Activated T-helper 1 cell treated with anti-CD3 and anti-CD28 coated beads, Interleukin-12 subunit alpha, Interleukin-12 subunit beta, Interleukin-2, Interleukin-4 antibody, amounts not matched to agents 30 ng/mL and 10 ng/mL and 1 ng/mL, durations not matched to agents 14 hours and 24 hours and 36 hours (primary cell): ENCODE results near the gene C1QL4. TPM values are rescaled to one million over a fixed set of nuclear protein-coding genes. Genes with fewer than 3 reads are reported as not detected.

Source experiments
- DNase-seq: peaks from one replicate; pipeline ENCODE4 v3.0.0; 2021; ENCODE audit warnings: low spot score
- H3K27ac Mint-ChIP-seq: one replicate; pipeline ENCODE4 v1.8.0; 2021; ENCODE audit warnings: mild to moderate bottlenecking, mixed read lengths
- H3K27me3 Mint-ChIP-seq: one replicate; pipeline ENCODE4 v1.8.0; 2022; ENCODE audit warnings: mild to moderate bottlenecking, moderate library complexity, mixed read lengths; ENCODE audit not compliant: insufficient read depth
- H3K36me3 Mint-ChIP-seq: one replicate; pipeline ENCODE4 v1.8.0; 2021; ENCODE audit warnings: low read depth, mixed read lengths
- H3K4me1 Mint-ChIP-seq: one replicate; pipeline ENCODE4 v1.8.0; 2021; ENCODE audit warnings: low read depth, mixed read lengths
- H3K4me3 Mint-ChIP-seq: one replicate; pipeline ENCODE4 v1.8.0; 2021; ENCODE audit warnings: mild to moderate bottlenecking, moderate library complexity, mixed read lengths
- H3K9me3 Mint-ChIP-seq: one replicate; pipeline ENCODE4 v1.8.0; 2021; ENCODE audit warnings: mixed read lengths
- intact Hi-C: fragments of 100-400 bp; cut with micrococcal nuclease; formaldehyde crosslinking; loops from one replicate; pipeline ENCODE4 v1.15.1; 2024
- total RNA-seq: library from RNA; stranded (reverse); gene quantifications from 2 replicates; pipeline ENCODE4 v1.2.3, GENCODE V29; 2022

C1QL4 gene
- total RNA-seq, 1 donor from 2014 or later, result not detected

DNA sequence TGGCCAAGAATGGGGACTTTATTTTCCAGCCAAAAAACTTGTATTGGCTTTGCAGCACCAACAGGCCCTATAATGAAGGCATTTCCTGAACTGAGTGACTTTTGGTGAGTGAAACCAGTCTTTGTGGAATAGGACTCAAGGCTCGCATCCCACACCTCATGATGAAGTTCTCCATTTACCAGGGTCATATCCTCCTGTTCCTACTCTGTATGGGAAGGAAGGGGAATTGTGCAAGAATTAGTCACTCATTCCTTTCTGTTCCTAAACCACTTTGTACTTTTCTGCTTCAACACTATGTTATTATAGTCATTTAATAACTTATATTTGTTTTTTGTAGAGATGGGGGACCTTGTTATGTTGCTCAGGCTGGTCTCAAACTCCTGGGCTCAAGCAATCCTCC, 28.0 kb upstream of the C1QL4 start:
- no peaks in the 10 kb centered on the region for H3K9me3 Mint-ChIP-seq
- no peaks in the 10 kb centered on the region for H3K27me3 Mint-ChIP-seq
- H3K36me3 Mint-ChIP-seq, result no peaks in the 10 kb centered on the region
- no peak overlapping the region for H3K27ac Mint-ChIP-seq
- H3K4me1 Mint-ChIP-seq, result peaks cover 32% of the 10 kb centered on the region
- no peak overlapping the region for H3K4me3 Mint-ChIP-seq
- intact Hi-C loops, result loop anchor here (5.0 kb wide), 2 partner anchors 257 to 377 kb away; partner anchors contain the start of genes PRPF40B and TMBIM6
- DNase-seq, result no peak

GRCh38 chr12:49362077-49362476, 25.1 kb upstream of the C1QL4 start:
- DNase-seq, result no peak
- intact Hi-C loops, result no loop called here
- H3K36me3 Mint-ChIP-seq, result no peaks in the 10 kb centered on the region
- no peaks in the 10 kb centered on the region for H3K9me3 Mint-ChIP-seq
- H3K27me3 Mint-ChIP-seq, result peaks cover 10% of the 10 kb centered on the region
- no peak overlapping the region for H3K27ac Mint-ChIP-seq
- H3K4me3 Mint-ChIP-seq, result no peak overlapping the region
- peaks cover 22% of the 10 kb centered on the region for H3K4me1 Mint-ChIP-seq

GRCh38 chr12:49359671-49360070, 22.7 kb upstream of the C1QL4 start:
- intact Hi-C loops, result loop anchor here (5.0 kb wide), 1 partner anchor 348 kb away; the partner anchor contains the start of gene FMNL3
- Mint-ChIP-seq H3K9me3 (no peaks in the 10 kb centered on the region), H3K27me3 (peaks cover 22% of the 10 kb centered on the region), H3K27ac (no peak overlapping the region), H3K4me3 (no peak overlapping the region), H3K36me3 (no peaks in the 10 kb centered on the region), H3K4me1 (peaks cover 10% of the 10 kb centered on the region)
- DNase-seq, result no peak

DNA sequence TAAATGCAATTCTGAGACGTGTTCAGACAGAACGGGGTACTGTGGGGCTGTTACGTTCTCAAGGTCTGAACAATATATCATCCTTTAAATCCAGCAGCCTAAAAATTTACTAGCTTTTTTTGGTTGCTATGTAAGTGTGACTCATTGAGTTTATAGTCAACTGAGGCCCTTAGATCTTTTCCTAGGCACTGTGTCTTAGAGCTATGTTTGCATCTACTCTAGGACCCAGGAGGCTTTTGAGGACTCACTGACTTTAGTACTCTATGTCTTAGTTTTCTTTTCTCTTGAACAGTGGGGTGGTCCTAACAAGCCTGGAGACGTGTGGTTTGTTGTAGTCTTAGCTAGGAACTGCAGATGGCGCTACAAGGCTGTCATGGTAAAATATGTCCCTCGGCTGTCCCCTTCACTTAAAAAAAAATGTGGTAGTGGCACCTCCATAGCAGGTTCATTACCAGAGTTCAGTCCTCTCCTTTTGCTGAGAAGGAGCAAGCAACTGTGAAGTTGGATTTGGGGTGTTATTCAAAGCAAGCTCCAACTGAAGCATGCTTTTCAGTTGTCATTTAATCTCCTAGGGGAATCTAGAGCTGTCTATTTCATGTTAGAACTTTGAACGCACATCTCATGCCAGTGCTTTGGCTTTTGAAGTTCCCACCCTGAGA, 21.6 kb upstream of the C1QL4 start:
- peak; percentile 37 for DNase-seq
- Mint-ChIP-seq H3K36me3 (no peaks in the 10 kb centered on the region), H3K9me3 (no peaks in the 10 kb centered on the region), H3K27me3 (peaks cover 27% of the 10 kb centered on the region), H3K4me3 (no peak overlapping the region), H3K4me1 (peaks cover 10% of the 10 kb centered on the region), H3K27ac (no peak overlapping the region)
- intact Hi-C loops, result loop anchor here (1.0 to 5.0 kb wide), 4 partner anchors 156 to 349 kb away; partner anchors contain the start of gene FMNL3

DNA sequence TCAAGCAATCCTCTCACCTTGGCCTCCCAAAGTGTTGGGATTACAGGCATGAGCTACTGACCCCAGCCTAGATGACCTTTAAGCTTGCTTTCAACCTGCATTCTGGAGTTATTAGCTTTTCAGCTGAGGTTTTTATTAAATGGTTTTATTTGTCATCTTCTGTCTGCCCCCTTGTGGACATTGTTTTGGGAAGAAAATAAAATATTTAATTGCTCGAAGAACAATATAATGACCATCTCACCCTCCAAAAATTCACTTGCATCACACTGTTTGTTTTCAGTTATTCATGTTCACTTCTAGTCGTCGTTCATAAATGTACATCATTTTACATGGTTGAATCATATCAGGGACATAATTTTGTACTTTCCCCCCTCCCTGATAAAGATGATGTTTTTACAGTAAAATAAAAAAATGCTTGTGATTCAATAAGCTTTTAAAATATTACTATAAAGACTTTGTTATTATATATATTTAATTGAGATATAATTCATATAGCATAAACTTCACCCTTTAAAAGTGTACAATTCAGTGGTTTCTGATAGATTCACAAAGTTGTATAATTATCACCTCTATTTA, 20.2 kb upstream of the C1QL4 start:
- no peaks in the 10 kb centered on the region for H3K9me3 Mint-ChIP-seq
- no peak overlapping the region for H3K4me3 Mint-ChIP-seq
- no peaks in the 10 kb centered on the region for H3K36me3 Mint-ChIP-seq
- peaks cover 37% of the 10 kb centered on the region for H3K27me3 Mint-ChIP-seq
- peaks cover 10% of the 10 kb centered on the region for H3K4me1 Mint-ChIP-seq
- DNase-seq, result no peak
- intact Hi-C loops, result loop anchor here (5.0 kb wide), 1 partner anchor 350 kb away; the partner anchor contains the start of gene FMNL3
- H3K27ac Mint-ChIP-seq, result no peak overlapping the region

GRCh38 chr12:49355913-49356312, 18.9 kb upstream of the C1QL4 start:
- no peak overlapping the region for H3K4me3 Mint-ChIP-seq
- H3K27me3 Mint-ChIP-seq, result peaks cover 45% of the 10 kb centered on the region
- intact Hi-C loops, result loop anchor here (5.0 kb wide), 1 partner anchor 351 kb away; the partner anchor contains the start of gene FMNL3
- H3K9me3 Mint-ChIP-seq, result no peaks in the 10 kb centered on the region
- H3K36me3 Mint-ChIP-seq, result no peaks in the 10 kb centered on the region
- H3K27ac Mint-ChIP-seq, result no peak overlapping the region
- H3K4me1 Mint-ChIP-seq, result peaks cover 10% of the 10 kb centered on the region
- DNase-seq, result no peak

DNA sequence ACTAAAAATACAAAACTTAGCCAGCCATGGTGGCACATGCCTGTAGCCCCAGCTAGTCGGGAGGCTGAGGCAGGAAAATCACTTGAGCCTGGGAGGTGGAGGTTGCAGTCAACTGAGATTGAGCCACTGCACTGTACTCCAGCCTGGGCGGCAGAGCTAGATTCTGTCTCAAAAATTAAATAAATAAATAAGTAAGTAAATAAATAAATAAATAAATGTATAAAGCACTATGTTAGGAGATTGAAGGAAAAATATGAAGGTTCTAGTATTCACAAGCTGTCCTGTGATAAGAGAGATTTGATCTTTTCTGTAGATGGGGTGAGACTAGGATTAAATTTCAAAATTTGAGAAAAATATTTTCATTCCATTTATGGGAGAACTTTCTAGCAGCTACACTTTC, 15.4 kb upstream of the C1QL4 start:
- H3K4me1 Mint-ChIP-seq, result peaks cover 2% of the 10 kb centered on the region
- no peaks in the 10 kb centered on the region for H3K9me3 Mint-ChIP-seq
- H3K4me3 Mint-ChIP-seq, result no peak overlapping the region
- H3K27ac Mint-ChIP-seq, result no peak overlapping the region
- no peak for DNase-seq
- H3K36me3 Mint-ChIP-seq, result no peaks in the 10 kb centered on the region
- intact Hi-C loops, result no loop called here
- H3K27me3 Mint-ChIP-seq, result peaks cover 56% of the 10 kb centered on the region

- Mint-ChIP-seq H3K4me1 (peaks cover 15% of the 10 kb centered on the region), H3K9me3 (no peaks in the 10 kb centered on the region), H3K27me3 (peaks cover 59% of the 10 kb centered on the region), H3K27ac (no peak overlapping the region), H3K4me3 (no peak overlapping the region), H3K36me3 (no peaks in the 10 kb centered on the region)
- DNase-seq, result no peak
- intact Hi-C loops, result no loop called here
These were observed 12.3 kb upstream of the C1QL4 start for GRCh38 chr12:49349266-49349665.

DNA sequence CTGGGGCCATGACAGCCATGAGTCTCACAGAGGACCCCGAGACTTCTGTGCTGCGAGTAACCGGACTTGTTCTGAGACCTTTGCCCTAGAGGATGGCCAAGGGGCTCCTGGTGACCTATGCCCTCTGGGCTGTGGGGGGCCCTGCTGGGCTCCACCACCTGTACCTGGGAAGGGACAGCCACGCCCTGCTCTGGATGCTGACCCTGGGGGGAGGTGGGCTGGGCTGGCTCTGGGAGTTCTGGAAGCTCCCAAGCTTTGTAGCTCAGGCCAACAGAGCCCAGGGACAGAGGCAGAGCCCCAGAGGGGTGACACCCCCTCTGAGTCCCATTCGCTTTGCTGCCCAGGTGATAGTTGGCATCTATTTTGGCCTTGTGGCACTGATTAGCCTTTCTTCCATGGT, 11.8 kb upstream of the C1QL4 start:
- Mint-ChIP-seq H3K4me3 (no peak overlapping the region), H3K4me1 (peaks cover 15% of the 10 kb centered on the region), H3K27ac (no peak overlapping the region), H3K27me3 (peaks cover 64% of the 10 kb centered on the region), H3K36me3 (no peaks in the 10 kb centered on the region), H3K9me3 (no peaks in the 10 kb centered on the region)
- intact Hi-C loops, result no loop called here
- DNase-seq, result no peak

- peak; percentile 69 for DNase-seq
- peak overlapping the region; percentile 79 for H3K4me3 Mint-ChIP-seq
- no peak overlapping the region for H3K27ac Mint-ChIP-seq
- no peaks in the 10 kb centered on the region for H3K36me3 Mint-ChIP-seq
- H3K27me3 Mint-ChIP-seq, result peaks cover 64% of the 10 kb centered on the region
- no peaks in the 10 kb centered on the region for H3K9me3 Mint-ChIP-seq
- intact Hi-C loops, result loop anchor here (1.0 to 2.0 kb wide), 2 partner anchors 15 to 59 kb away; no protein-coding TSS in a partner anchor
- H3K4me1 Mint-ChIP-seq, result peaks cover 25% of the 10 kb centered on the region
These were observed 10.6 kb upstream of the C1QL4 start for GRCh38 chr12:49347311-49348193.

DNA sequence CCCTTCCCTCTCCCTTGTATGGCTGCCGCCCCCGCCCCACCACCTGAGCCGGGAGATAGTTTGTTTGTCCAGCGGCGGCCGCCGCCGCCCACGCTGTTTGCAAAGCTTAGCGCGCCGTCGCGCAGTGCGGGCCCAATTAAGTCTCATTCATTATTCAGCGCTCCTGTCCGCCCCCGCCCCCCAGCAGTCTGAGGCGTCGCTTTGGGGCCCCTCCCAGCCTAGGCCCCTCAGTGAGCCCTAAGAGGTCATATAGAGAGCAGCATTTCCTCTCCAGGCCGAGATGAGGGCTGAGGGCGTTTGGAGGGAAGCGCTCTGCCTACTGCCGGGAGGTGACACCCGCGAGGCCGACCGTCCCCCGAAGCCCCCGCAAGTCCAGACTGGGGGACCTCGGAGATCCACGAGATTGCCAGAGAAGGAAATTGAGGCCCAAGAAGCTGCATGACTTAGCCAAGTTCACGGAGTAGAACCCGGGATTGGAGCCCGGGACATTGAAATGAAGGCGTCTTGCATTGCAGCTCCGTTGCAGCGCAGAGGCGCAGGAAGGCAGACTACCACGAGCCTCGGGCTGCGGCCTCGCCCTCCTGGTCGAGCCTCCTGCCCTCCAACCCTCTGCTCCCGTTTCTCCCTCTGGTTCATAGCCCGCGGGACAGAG, 9.8 kb upstream of the C1QL4 start, which contains the start of gene DNAJC22:
Gene DNAJC22, plus strand, starts transcription at position 230 of the 652 bp plus-strand sequence. CDS start 1,985 bp downstream, outside the sequence.
- peaks cover 61% of the 10 kb centered on the region for H3K27me3 Mint-ChIP-seq
- intact Hi-C loops, result loop anchor here (1.0 to 2.0 kb wide), 3 partner anchors 9 to 58 kb away; partner anchors contain the start of gene C1QL4
- peaks cover 25% of the 10 kb centered on the region for H3K4me1 Mint-ChIP-seq
- peak within 1 kb of the TSS; percentile 45 for H3K27ac Mint-ChIP-seq
- H3K9me3 Mint-ChIP-seq, result no peaks in the 10 kb centered on the region
- no peaks in the 10 kb centered on the region for H3K36me3 Mint-ChIP-seq
- no peak for DNase-seq
- peak within 1 kb of the TSS; percentile 79 for H3K4me3 Mint-ChIP-seq
